Endothelial cell of umbilical vein (primary cell): ENCODE measurements around the gene CELF2. TPM values are rescaled to one million over a fixed set of nuclear protein-coding genes. Genes with fewer than 3 reads are reported as not detected.

Source experiments
- BruUV-seq: library from RNA; stranded (reverse); fragments of 400-500 nt; replicated peaks from 2 replicates; lab custom pipeline; 2021; lab: Mats Ljungman, UMichigan
- CTCF ChIA-PET: fragments of 300-600, 350-600 bp; sonication (Branson Sonifier 250); formaldehyde crosslinking; loops from one replicate; lab custom pipeline; 2021; ENCODE audit warnings: antibody characterized with exemption, inconsistent platforms; lab: Charles Lee
- POLR2A ChIA-PET: fragments of 300-600, 350-600 bp; sonication (Branson Sonifier 250); formaldehyde crosslinking; loops from one replicate; lab custom pipeline; 2021; ENCODE audit warnings: antibody characterized with exemption, inconsistent platforms; lab: Charles Lee
- DNase-seq: peaks from one replicate; pipeline ENCODE4 v3.0.0-alpha.2; 2011; ENCODE audit warnings: low read depth, low spot score
- FAIRE-seq: peaks from 2 replicates; lab custom pipeline; 2011; peaks lifted over from hg19 to GRCh38; lab: Jason Lieb, UNC
- H2AFZ ChIP-seq: 2 replicates; pipeline ENCODE4 v1.6.0; 2012; ENCODE audit warnings: low read depth, low read length, control low read depth, inconsistent platforms
- H3K27ac ChIP-seq: 2 replicates; pipeline ENCODE4 v1.5.1; 2011; ENCODE audit warnings: low read depth, mild to moderate bottlenecking, control low read depth, low read length, moderate library complexity; ENCODE audit not compliant: insufficient read depth
- H3K27me3 ChIP-seq, 2 experiments: 2 replicates each; pipeline versions ENCODE4 v1.6.0 to v1.6.1; 2011; ENCODE audit warnings: low read length in 2 of 2, mixed read lengths in 1 of 2; ENCODE audit not compliant: control insufficient read depth in 2 of 2, insufficient read depth in 2 of 2
- H3K36me3 ChIP-seq, 2 experiments: 2 replicates in 1 of 2; 3 replicates in 1 of 2; pipeline ENCODE4 v1.5.1; 2011; ENCODE audit warnings: low read length in 2 of 2, mild to moderate bottlenecking in 1 of 2, moderate library complexity in 1 of 2; ENCODE audit not compliant: control insufficient read depth in 2 of 2, insufficient read depth in 2 of 2; ENCODE audit errors: extremely low read depth in 1 of 2
- H3K4me1 ChIP-seq: 3 replicates; pipeline ENCODE4 v1.5.1; 2011; ENCODE audit warnings: mild to moderate bottlenecking, low read length; ENCODE audit not compliant: control insufficient read depth, insufficient read depth; ENCODE audit errors: extremely low read depth
- H3K4me2 ChIP-seq: 2 replicates; pipeline ENCODE4 v1.6.1; 2011; ENCODE audit warnings: low read length, control low read depth, mixed read lengths; ENCODE audit not compliant: insufficient read depth
- H3K4me3 ChIP-seq, 3 experiments: fragments of 200-600 bp in 1 of 3; sonication (generic), shearing (Covaris generic) in 1 of 3; replicated peaks in 1 of 3; 2 replicates each; pipeline ENCODE4 v1.5.1; 2011 to 2016; ENCODE audit warnings: control low read depth in 3 of 3, low read length in 3 of 3, mild to moderate bottlenecking in 2 of 3, inconsistent platforms in 1 of 3, low read depth in 1 of 3, moderate library complexity in 1 of 3; ENCODE audit not compliant: insufficient read depth in 1 of 3
- H3K79me2 ChIP-seq: 2 replicates; pipeline ENCODE4 v1.6.0; 2012; ENCODE audit warnings: low read length, inconsistent platforms; ENCODE audit not compliant: control insufficient read depth, insufficient read depth
- H3K9ac ChIP-seq: replicated peaks from 2 replicates; pipeline ENCODE3; 2011; ENCODE audit warnings: low read length, control low read depth; ENCODE audit not compliant: insufficient read depth; ENCODE audit errors: extremely low read depth
- H3K9me1 ChIP-seq: replicated peaks from 3 replicates; pipeline ENCODE4 v1.6.0; 2011; ENCODE audit warnings: mild to moderate bottlenecking, low read length; ENCODE audit not compliant: control insufficient read depth, insufficient read depth; ENCODE audit errors: extremely low read depth
- H3K9me3 ChIP-seq: replicated peaks from 2 replicates; pipeline ENCODE4 v1.5.1; 2012; ENCODE audit warnings: low read length, inconsistent platforms; ENCODE audit not compliant: control insufficient read depth, insufficient read depth
- H4K20me1 ChIP-seq: replicated peaks from 2 replicates; pipeline ENCODE3; 2011; ENCODE audit warnings: mild to moderate bottlenecking, low read length; ENCODE audit not compliant: control insufficient read depth, insufficient read depth; ENCODE audit errors: extremely low read depth
- CTCF ChIP-seq, 2 donors: IDR thresholded peaks; 1 replicate in 1 of 2; 2 replicates in 1 of 2; pipeline ENCODE4 v1.5.1; 2011; ENCODE audit warnings: low read length in 2 of 2, mild to moderate bottlenecking in 2 of 2, moderate library complexity in 2 of 2, control low read depth in 1 of 2, inconsistent platforms in 1 of 2, low read depth in 1 of 2; ENCODE audit not compliant: insufficient read depth in 1 of 2; ENCODE audit errors: extremely low read depth in 1 of 2
- EZH2 ChIP-seq: IDR thresholded peaks from 2 replicates; pipeline ENCODE4 v1.6.1; 2012; ENCODE audit warnings: borderline replicate concordance, low read depth, mild to moderate bottlenecking, moderate library complexity, low read length, inconsistent platforms; ENCODE audit not compliant: severe bottlenecking
- FOS ChIP-seq: IDR thresholded peaks from 2 replicates; pipeline ENCODE4 v1.6.1; 2011; ENCODE audit warnings: mild to moderate bottlenecking, low read length, moderate library complexity, borderline replicate concordance; ENCODE audit not compliant: insufficient read depth
- GATA2 ChIP-seq: IDR thresholded peaks from 2 replicates; pipeline ENCODE4 v1.7.0; 2011; ENCODE audit warnings: low read depth, mild to moderate bottlenecking, moderate library complexity, mixed read lengths, low read length; ENCODE audit not compliant: insufficient read length, insufficient read depth
- JUN ChIP-seq: IDR thresholded peaks from 2 replicates; pipeline ENCODE4 v1.6.1; 2011; ENCODE audit warnings: borderline replicate concordance, low read depth; ENCODE audit not compliant: insufficient read length, insufficient read depth
- MAX ChIP-seq: IDR thresholded peaks from 2 replicates; pipeline ENCODE4 v1.6.1; 2011; ENCODE audit not compliant: insufficient read depth, insufficient read length
- MYC ChIP-seq: IDR thresholded peaks from one replicate; pipeline ENCODE4 v1.6.1; 2011; ENCODE audit warnings: mild to moderate bottlenecking, low read depth, low read length
- POLR2A ChIP-seq: IDR thresholded peaks from 2 replicates; pipeline ENCODE4 v1.6.1; 2012; ENCODE audit warnings: low read depth, mild to moderate bottlenecking, control low read depth, low read length
- POLR2AphosphoS5 ChIP-seq: IDR thresholded peaks from 2 replicates; pipeline ENCODE4 v1.6.1; 2012; ENCODE audit warnings: low read depth, mild to moderate bottlenecking, control low read depth, low read length, moderate library complexity; ENCODE audit not compliant: insufficient read depth
- dilution Hi-C: fragments of 300-500 bp; cut with MboI; formaldehyde crosslinking; loops from one replicate; pipeline ENCODE4 v1.15.0; 2019; ENCODE audit warnings: low sequenced_read_pairs; ENCODE audit not compliant: extremely low pct_ligation_motif_present
- intact Hi-C: fragments of 100-400 bp; cut with micrococcal nuclease; formaldehyde crosslinking; loops from one replicate; pipeline ENCODE4 v1.10.0; 2022
- polyA plus RNA-seq, 4 experiments: library from polyadenylated mRNA; depleted of rRNA in 3 of 4; stranded (reverse) in 3 of 4; unstranded in 1 of 4; fragments of >200 nt; gene quantifications; 2 replicates each; pipeline versions ENCODE4 v1.2.1 to v1.2.3, GENCODE V29; 2011 to 2012; ENCODE audit warnings: missing spikeins in 1 of 4
- total RNA-seq: library from RNA; stranded (reverse); gene quantifications from 2 replicates; pipeline ENCODE4 v1.2.3, GENCODE V29; 2021

CELF2 gene
- total and polyA plus RNA-seq, 2 donors (not counting 3 experiments of a cell fraction or from before 2014, with no cell fraction given): 21.6 to 42.6 TPM

DNA sequence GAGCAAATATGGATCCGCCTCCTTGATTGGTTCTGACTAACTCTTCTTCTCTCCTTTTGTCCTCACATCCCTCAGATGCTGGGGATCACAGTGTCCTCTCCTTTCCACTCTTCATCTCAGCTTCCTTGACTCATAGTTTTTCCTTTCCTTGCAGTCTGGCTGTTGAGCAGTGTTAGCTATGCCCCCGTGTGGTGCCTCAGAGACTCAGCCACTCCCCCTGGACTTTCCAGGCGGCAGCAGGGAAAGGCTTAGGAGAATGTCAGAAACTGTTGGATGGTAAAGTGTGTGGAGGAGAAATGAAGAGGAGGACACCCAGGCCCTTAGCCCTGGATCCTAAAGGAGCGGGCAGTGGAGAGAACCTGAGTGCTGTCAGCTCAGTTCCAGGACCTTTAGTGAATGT is 267.5 kb downstream of the CELF2 start:
- TF ChIP-seq CTCF (IDR thresholded peaks at IDR 0.05; ENCODE audit: extremely low read depth in 1 of 2, insufficient read depth in 1 of 2, low read depth in 1 of 2, low read length in 2 of 2) (peak in 1 of 2 donors; percentile 10), MYC (no peak)
- BruUV-seq: no TSS peak
- no peak overlapping the region for H3K9ac ChIP-seq

DNA sequence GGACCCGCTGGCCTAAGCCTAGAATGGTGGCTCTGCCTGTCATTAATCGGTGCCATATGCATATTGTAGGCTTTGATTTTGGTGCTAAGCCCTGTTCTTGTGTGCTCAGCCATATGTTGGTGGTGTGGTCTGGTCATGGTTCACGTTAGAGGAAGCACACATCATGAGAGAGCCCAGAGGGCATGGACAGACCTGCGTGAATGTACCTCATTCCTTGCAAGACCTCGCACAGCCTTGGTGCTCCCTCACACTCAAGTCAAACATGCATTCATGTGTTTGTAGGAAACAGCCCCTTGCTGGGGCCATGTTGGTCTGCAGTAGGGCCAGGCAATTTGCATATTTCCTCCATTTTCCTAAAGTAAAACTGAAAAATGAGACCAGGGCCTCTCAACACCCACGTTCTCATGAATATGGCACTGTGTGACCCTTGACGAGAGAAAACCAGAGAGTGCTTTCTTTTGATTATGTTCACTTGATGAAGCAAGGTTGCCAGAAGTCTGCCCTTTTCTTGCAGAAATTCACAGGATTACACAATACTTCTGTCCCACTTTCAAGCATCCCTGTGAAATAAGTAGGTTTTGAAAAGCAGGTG is 268.7 kb downstream of the CELF2 start:
- H3K4me3 ChIP-seq: no peak overlapping the region
- H3K4me1 ChIP-seq: no peaks in the 10 kb centered on the region
- H3K9me3 ChIP-seq: no peaks in the 10 kb centered on the region
- H3K36me3 ChIP-seq: peaks cover 0 to 5% of the 10 kb centered on the region in 2 experiments
- no peak for FAIRE-seq
- H3K79me2 ChIP-seq: no peaks in the 10 kb centered on the region
- H3K27ac ChIP-seq: no peak overlapping the region
- TF ChIP-seq POLR2A (no peak), MAX (no peak), GATA2 (no peak), CTCF (IDR thresholded peaks at IDR 0.05; ENCODE audit: extremely low read depth in 1 of 2, insufficient read depth in 1 of 2, low read depth in 1 of 2, low read length in 2 of 2) (no peak), JUN (no peak), FOS (no peak), EZH2 (no peak), POLR2AphosphoS5 (no peak), MYC (no peak)
- no peak overlapping the region for H2AFZ ChIP-seq
- intact Hi-C loops (no loop called here), dilution Hi-C loops (no loop called here)
- BruUV-seq: no TSS peak
- POLR2A ChIA-PET: no interaction called here
- no peak overlapping the region for H3K4me2 ChIP-seq
- CTCF ChIA-PET: interaction anchor here (1.2 kb wide), 1 partner anchor 1944 kb away, joined by 4 read pairs; no protein-coding TSS in a partner anchor
- H3K27me3 ChIP-seq: no peaks in the 10 kb centered on the region
- no peaks in the 10 kb centered on the region for H4K20me1 ChIP-seq
- no peaks in the 10 kb centered on the region for H3K9me1 ChIP-seq
- no peak for DNase-seq
- H3K9ac ChIP-seq: no peak overlapping the region

More for the DNA sequence above, 267.5 kb downstream of the CELF2 start:
- no peak overlapping the region for H2AFZ ChIP-seq
- no peaks in the 10 kb centered on the region for H3K79me2 ChIP-seq
- ChIA-PET CTCF (interaction anchor here (1.2 kb wide), 1 partner anchor 1942 kb away, joined by 4 read pairs; no protein-coding TSS in a partner anchor), POLR2A (no interaction called here)
- FAIRE-seq (no peak), DNase-seq (no peak)
- H4K20me1 ChIP-seq: no peaks in the 10 kb centered on the region
- peaks cover 0 to 5% of the 10 kb centered on the region in 2 experiments for H3K36me3 ChIP-seq
- no peak overlapping the region for H3K27ac ChIP-seq
- intact Hi-C loops (no loop called here), dilution Hi-C loops (no loop called here)
- H3K9me1 ChIP-seq: no peaks in the 10 kb centered on the region
- no peak overlapping the region for H3K4me3 ChIP-seq
- H3K27me3 ChIP-seq: no peaks in the 10 kb centered on the region
- no peaks in the 10 kb centered on the region for H3K9me3 ChIP-seq
- no peaks in the 10 kb centered on the region for H3K4me1 ChIP-seq
- no peak overlapping the region for H3K4me2 ChIP-seq
